ENCODE measurements around the gene SCAF4. TPM values are rescaled to one million over a fixed set of nuclear protein-coding genes. Genes with fewer than 3 reads are reported as not detected.

SCAF4 gene
- total and polyA plus RNA-seq, 8 donors = 8.2 to 15.1 (median 10.5) TPM

GRCh38 chr21:31716106-31716505 is 15.8 kb downstream of the SCAF4 start:
- FAIRE-seq = peak; percentile 39

DNA sequence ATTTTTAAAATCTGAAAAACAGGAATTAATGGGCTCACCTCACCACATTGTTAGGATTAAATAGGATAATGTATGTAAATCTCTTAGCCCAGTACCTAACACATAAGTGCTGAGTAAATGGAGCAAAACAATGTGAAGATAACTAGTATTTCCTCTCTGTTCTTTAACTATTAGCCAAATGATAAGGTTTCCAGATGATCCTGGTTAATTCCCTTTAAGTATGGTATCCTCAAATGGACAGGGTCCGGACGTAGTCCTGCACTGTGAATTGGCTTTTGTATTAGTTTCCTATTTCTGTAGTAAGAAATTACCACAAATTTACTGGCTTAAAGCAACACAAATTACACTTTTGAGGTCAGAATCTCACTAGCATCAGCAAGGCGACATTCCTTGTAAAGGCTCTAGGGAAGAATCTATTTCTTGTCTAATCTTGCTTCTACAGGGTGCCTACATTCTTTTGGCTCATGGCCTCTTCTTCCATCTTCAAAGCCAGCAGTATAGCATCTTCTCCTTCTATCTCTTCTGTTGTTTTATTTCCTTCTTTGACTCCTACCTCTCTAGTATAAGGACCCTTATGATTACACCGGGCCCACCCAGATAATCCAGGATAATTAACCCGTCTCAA is 17.1 kb downstream of the SCAF4 start:
- Histone ChIP-seq H3K27me3 (no peaks in the 10 kb centered on the region), H3K4me1 (peaks cover 0 to 31% (median 7%) of the 10 kb centered on the region in 3 donors), H3K4me3 (no peak overlapping the region), H3K9me3 (no peaks in the 10 kb centered on the region), H3K27ac (no peak overlapping the region), H3K36me3 (no peaks in the 10 kb centered on the region)
- no peak for ATAC-seq
- FAIRE-seq = no peak
- no peak for DNase-seq
- WGBS, 2 donors = 88 to 92% methylated on average over 5 of the region's 5 CpGs
- no peak for TF ChIP-seq CTCF (IDR thresholded peaks at IDR 0.05)
- intact Hi-C loops (cut with DNase I) = no loop called here

More at GRCh38 chr21:31716106-31716505, 15.8 kb downstream of the SCAF4 start:
- no peaks in the 10 kb centered on the region for H3K36me3 ChIP-seq
- H3K4me3 ChIP-seq = no peak overlapping the region
- DNase-seq (no peak), ATAC-seq (no peak)
- intact Hi-C loops (cut with DNase I) = no loop called here
- no peaks in the 10 kb centered on the region for H3K9me3 ChIP-seq
- no peak for TF ChIP-seq CTCF (IDR thresholded peaks at IDR 0.05)
- WGBS, 2 donors = 81 to 86% methylated on average over 2 of the region's 2 CpGs
- H3K27ac ChIP-seq = no peak overlapping the region
- no peaks in the 10 kb centered on the region for H3K27me3 ChIP-seq
- H3K4me1 ChIP-seq = peaks cover 0 to 25% (median 18%) of the 10 kb centered on the region in 3 donors

DNA sequence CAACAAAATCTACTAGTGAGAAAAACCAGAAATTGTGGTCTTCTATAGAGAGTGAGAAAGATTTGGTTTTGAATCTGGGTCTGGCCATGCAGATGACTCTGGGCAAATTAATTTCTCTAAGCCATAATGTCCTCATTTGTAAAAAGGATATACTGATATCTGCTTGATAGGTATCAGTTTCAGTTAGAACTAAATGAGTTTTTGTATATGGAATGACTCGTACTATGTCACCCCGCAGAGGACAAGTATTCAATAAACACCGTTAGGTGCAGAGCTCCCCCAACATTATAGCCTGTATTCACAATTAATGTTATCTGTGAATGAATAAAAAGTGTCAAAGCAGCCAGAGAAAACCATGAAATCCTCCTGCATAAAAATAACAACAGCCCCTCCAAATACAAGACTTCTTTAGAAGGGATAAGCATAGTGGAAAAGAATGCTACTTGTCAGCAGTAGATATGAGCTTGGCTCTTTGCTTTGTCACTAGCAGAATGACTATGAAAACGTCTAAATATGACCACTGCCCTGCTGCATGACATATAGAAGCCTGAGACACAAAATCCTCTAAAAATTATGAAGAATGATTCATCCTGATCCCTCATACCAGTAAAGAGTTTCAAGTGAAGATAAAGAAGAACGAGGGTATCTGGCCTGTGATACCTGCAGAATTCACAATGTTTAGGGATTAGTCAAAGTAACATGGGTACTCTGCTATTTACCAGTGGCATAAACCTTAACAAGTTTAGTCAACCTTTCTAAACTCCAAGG is 17.8 kb downstream of the SCAF4 start:
- no peak for TF ChIP-seq CTCF (IDR thresholded peaks at IDR 0.05)
- DNase-seq = no peak
- H3K27ac ChIP-seq = no peak overlapping the region
- intact Hi-C loops (cut with DNase I) = no loop called here
- no peak overlapping the region for H3K4me3 ChIP-seq
- no peaks in the 10 kb centered on the region for H3K27me3 ChIP-seq
- no peaks in the 10 kb centered on the region for H3K36me3 ChIP-seq
- H3K9me3 ChIP-seq = no peaks in the 10 kb centered on the region
- WGBS, 2 donors = 70 to 71% methylated on average over 5 of the region's 5 CpGs
- ATAC-seq = no peak
- no peak for FAIRE-seq
- H3K4me1 ChIP-seq = peaks cover 0 to 31% (median 6%) of the 10 kb centered on the region in 3 donors

- no peak for TF ChIP-seq CTCF (IDR thresholded peaks at IDR 0.05)
- ATAC-seq = peak in 1 of 4 donors; percentile 20
- no peaks in the 10 kb centered on the region for H3K27me3 ChIP-seq
- FAIRE-seq = no peak
- DNase-seq = no peak
- H3K4me3 ChIP-seq = no peak overlapping the region
- WGBS, 2 donors = 17 to 22% methylated on average over 3 of the region's 3 CpGs
- H3K36me3 ChIP-seq = no peaks in the 10 kb centered on the region
- intact Hi-C loops (cut with DNase I) = no loop called here
- H3K9me3 ChIP-seq = no peaks in the 10 kb centered on the region
- no peak overlapping the region for H3K27ac ChIP-seq
- H3K4me1 ChIP-seq = peaks cover 0 to 31% (median 6%) of the 10 kb centered on the region in 3 donors
Observed at GRCh38 chr21:31713115-31713514, 18.8 kb downstream of the SCAF4 start.

Data from pancreas (tissue), 10 donors.